Measurements from ENCODE around the gene KLK15.
"Not testable (repeated sequence)": the region's sequence is repeated elsewhere in the genome, so short reads cannot be mapped to it uniquely, and the experiment has no call there.

KLK15 gene

DNA sequence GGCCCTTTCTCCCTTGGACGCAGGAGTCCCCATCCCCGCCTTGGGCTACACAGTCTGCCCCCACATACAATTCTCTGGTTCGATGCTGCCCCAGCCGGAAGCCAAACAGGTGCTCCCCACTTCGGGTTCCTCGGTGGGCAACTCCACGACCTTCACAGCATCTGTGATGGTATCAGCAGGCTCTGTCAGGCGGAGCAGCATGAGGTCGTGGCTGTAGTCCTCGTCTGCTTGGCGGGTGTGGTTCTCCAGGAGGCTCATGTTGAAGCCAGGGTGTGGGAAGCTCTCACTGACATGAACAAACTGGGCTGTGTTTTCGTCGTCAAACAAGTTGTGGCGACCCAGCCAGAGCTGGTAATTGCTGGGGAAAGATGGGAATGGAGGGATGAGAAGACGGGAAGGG, 13.3 kb downstream of the KLK15 start:
- DNase-seq: no peak

GRCh38 chr19:50819636-50820035, 13.7 kb downstream of the KLK15 start:
- DNase-seq: no peak

DNA sequence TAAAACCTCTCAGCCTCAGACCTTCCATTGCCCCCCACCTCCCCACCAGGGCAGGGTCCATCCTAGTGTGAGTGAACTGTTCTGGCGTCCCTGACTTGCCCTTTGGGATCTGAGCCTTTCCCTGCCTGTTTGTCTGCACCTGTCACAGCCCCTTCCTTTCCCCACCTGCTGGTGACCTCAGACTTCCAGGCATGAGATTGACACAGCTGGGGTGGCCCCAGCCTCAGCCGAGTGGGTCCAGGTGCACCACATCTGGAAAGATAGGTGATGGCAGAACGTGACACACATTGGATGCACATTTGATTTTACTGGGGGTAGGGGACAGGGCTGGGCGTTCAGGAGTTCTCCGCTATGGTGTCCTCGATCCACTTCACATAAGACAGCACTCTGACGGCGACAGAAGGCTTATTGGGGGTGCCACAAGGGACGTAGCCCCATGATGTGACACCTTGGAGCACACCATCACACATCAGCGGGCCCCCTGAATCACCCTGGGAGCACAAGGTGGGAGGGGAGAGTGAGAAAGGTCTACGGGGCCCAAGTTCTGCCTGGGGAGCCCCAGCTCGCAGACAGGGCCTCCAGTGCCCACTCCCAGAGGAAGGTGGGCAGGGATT, 14.4 kb downstream of the KLK15 start:
- DNase-seq: no peak

DNA sequence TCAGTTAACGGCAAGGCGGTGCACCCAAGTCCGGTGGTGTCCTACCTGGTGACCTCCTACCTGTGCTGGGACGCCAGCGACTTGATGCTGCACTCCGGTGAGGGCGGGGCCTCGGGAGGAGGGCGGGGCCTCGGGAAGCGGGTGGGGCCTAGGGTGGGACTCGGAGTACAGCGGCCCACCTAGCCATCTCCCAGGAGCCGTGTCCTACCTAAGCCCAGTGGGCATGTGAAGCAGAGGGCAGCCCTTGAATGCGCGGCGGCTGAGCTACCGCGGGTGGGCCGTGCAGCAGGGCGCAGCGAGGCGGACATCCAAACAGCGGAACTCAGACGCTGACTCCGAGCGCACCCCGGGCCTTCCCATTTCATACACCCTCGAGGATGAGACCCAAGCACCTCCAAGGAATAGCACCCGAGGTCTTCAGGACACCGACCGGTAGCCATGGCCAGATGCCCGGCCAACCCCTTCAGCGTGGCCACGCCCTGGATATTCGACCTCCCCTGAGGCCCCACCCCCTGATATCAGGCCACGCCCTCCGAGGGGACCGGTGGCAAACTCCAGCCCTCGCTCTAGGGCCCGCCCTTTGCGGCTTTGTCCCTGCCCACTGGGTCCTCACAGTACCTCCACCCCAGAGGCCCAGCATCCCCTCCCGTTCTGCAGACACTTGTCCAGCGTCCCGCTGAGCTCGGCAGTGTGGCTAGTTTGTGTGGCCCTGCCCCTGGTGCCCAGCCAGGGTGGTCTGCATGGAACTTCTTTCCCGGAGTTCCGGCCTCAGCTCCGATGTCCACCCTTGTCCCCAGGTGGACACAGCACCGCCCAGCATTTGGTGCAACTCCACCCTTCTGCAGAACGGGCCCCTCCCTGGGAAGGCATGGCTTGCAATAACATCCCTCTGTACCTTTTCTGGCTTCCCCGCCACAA, 15.2 kb downstream of the KLK15 start:
- DNase-seq: no peak

- DNase-seq: no peak
Measured at GRCh38 chr19:50815439-50815838, 17.9 kb downstream of the KLK15 start.

DNA sequence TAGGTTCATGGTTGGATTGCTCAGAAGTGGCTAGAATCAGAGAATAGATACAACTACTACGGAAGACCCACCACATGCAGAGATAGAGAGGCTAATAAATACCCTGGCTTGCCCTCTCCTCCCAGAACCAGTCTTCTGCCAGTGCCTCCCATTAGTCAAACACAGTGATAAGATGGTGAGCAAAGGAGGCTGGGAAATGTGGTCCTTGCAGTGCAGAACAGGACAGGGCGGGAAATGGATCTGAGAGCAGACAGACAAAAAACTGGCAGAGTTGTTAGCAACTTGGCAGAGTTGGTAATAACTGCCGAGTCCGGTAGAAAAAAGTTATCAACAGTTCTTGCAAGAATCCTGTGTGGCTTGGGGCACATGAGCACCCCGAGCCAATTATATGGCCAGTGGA, 18.5 kb downstream of the KLK15 start:
- no peak for DNase-seq

GRCh38 chr19:50812474-50812873, 20.9 kb downstream of the KLK15 start:
- no peak for DNase-seq

DNA sequence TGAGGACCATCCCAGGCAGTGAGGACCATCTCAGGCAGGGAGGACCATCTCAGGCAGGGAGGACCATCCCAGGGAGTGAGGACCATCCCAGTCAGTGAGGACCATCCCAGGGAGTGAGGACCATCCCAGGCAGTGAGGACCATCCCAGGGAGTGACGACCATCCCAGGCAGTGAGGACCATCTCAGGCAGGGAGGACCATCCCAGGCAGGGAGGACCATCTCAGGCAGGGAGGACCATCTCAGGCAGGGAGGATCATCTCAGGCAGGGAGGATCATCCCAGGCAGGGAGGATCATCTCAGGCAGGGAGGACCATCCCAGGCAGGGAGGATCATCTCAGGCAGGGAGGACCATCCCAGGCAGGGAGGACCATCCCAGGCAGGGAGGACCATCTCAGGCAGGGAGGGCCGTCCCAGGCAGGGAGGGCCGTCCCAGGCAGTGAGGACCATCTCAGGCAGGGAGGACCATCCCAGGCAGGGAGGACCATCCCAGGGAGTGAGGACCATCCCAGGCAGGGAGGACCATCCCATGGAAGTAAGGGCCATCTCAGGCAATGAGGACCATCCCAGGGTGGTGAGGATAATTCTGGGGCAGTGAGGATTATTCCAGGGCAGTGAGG, 21.6 kb downstream of the KLK15 start:
- not testable (repeated sequence) for DNase-seq

- DNase-seq: no peak
Measured at GRCh38 chr19:50808856-50809255, 24.5 kb downstream of the KLK15 start.

- peak; percentile 99 for DNase-seq
Measured at GRCh38 chr19:50804420-50805272, 28.7 kb downstream of the KLK15 start.

- peak; percentile 56 for DNase-seq
Measured at GRCh38 chr19:50803633-50804419, 29.5 kb downstream of the KLK15 start.

DNA sequence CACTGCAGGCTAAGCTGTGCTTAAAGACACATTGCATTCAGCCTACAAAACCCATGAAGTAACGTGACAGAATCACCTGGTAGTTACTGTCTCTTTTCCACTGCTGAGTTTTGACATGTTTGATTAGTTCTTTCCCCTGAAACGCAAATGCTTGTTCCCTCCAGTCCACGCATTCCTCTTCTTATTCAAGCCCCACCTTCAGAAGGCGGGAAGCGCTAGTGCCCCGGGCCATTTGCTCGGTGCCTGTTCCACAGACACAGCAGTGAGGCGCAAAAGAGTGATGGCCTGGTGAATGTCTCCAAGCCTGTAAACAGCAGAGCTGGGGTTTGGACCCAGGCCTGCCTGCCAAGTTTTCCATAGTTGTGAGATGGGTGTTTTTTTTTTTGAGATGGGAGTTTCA, 32.3 kb downstream of the KLK15 start:
- DNase-seq: no peak

DNA sequence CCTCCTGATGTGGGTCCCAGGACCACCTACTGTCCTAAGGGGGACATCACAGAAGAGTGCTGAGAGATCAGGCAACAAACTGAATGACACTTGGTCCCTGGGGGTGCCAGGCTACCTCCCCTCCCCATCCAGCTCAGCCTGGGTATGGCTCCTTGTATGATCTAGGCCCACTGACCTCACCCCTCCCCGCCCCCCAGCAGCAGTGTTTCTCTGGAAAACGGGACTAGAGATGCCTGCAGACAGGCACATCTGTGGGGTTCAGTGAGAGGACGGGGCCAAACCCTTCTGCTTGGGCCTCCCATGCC, 33.9 kb downstream of the KLK15 start:
- DNase-seq: no peak

DNA sequence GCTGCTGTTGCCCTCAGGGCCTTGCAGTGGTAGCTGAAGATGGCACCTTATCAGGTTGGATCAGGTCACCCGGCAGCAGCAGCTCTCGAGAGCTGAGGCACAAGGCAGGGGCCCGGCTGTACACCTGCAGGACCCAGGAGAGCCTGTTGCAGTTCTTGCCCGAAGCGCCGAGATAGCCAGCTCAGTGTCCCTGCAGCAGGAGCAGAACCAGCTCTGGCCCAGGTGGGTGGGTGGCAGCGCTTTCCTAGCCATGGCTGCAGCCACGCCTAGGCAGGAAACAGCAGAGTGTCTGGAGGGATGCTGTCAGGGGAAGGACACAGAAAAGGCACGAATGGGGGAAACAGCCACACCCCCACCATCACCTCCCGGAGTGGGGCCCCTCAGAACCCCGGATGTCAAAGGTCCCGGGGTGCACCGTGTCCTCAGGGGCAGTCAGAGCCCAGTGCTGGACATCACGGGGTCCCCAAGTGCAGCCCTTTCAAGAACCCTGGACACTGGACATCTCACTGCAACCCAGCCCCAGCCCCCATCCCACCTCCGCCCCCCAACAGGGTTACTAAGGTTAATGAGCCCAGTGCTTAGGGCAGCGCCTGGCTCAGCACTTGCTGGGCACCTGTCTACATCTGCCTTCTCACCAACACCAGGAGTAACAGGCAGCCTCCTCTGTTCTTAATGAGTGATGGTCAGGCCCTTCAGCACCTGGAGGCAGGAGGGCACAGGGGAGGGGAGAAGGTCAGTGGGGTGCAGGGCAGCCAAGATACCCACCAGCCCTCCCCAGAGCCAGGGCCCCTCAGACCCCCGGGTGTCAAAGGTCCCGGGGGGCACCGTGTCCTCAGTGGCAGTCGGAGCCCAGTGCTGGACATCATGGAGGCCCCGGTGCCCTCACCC, 34.5 kb downstream of the KLK15 start:
- no peak for DNase-seq

DNA sequence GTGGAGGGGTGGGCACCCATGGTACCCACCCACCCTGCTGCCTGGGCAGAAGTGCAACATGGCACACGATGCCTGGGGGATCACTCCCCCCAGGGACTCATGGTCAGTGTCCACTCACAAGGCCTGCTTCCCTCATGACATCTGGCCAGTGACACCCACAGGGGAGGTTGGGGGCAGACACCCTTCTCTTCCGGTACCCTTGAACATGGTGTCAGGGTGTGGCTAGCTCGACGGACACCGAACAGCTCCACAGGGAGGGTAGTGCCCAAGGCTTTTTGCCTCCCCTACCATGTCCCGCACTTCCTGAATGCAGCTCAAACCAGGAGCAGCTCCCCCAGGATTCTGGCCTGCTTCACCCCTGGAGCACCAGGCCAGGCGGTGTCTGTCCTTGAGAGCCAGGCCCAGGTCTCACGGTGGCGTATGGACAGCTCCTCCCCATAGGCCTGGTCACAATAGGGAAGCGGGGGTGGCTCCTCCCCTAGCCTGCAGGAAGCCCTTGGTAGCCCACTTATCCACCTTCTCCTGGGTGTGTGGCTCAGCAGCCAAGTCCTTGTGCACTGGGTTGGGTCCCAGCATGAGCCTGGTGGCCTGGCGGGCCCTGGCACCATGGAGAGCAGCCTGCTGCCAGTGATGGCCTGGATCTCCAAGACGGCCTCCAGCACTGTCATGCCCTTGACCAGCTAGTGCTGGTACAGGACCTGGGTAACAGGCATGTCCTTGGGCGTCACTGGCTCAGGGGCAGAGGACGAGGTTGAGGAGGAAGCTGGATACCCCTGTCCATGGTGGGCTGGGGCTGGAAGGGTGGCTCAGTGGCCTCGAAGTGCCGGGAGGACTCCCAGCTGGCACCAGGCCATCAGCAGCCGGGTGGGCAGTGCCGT, 35.4 kb downstream of the KLK15 start:
- no peak for DNase-seq

GRCh38 chr19:50797429-50797780, 36.0 kb downstream of the KLK15 start:
- no peak for DNase-seq

- DNase-seq: no peak
Measured at GRCh38 chr19:50796634-50797428, 36.5 kb downstream of the KLK15 start.

DNA sequence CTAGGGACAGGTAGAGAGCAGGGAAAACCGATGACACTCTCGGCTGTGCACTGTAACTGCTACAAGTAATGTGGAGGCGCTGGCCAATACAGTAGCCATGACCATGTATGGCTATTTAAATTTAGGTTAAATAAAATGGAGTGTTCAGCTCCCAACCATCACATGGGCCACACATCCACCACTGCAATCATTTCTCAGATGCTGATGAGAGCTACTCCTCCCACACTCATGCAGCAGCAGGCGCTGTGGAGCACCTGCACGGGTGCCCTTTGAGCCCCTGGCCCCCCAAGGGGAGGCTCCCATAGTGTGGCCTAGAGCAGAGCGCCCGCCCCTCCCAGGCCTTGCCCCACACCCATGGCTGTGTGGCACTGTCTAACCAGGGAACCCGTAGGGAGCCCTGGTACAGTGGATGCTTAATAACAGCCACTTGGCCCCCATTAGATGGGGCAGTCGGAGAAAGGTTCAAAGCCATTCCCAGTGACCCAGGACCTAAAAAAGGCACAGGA, 37.2 kb downstream of the KLK15 start:
- no peak for DNase-seq

DNA sequence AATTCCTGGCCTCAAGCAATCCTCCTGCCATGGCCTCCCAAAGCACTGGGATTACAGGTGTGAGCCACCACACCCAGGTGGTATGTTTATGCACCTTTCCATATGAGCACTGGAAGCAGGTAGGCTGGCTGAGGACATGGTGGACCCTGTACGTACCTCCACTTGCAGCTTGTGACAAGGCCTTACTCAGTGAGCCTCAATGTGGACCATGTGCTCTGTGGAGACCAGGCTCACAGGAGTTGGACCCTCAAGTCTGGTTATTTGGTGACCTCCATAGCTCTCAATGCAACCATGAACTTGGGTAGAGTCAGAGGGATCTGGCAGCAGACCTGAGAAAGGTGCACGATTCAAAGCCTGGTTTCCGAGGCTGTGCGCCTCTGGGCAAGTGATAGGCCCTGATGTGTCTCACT, 37.7 kb downstream of the KLK15 start:
- no peak for DNase-seq
